ENCODE results near the gene LRRC34.

LRRC34 gene

DNA sequence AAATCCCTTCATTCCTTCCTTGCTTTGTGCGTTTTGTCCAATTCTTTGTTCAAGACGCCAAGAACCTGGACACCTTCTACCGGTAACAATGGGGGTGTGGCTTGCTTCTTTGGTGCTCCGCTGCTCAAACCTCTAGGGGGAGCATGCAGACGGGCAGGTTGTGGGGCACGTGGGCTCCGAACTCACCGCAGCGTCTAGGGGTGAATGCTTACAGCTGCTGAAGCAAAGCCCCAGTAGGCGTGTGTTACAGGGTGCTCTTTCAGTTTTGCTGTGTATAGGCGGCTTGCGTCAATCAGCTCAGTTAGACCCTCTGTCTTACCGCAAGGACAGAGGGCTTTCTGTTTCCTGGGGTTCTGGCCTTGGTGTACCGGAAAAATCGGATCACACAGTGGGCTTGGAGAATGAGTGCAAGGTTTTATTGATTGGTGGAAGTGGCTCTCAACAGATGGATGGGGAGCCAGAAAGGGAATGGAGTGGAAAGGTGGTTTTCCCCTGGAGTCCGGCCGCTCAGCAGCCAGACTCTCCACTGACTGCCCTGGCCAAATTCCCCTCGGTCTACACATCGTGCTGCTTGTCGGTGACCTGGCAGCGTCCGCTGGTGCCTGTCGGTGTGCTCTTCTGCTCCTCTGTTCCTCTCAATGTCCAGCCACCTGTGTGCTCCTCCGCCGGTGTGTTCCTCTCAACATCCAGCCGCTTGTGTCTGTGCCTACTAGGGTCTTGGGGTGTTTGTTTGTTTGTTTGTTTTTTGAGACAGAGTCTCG lies 1.2 kb upstream of the LRRC34 start:
- peak; percentile 82 to 90 for DNase-seq

DNA sequence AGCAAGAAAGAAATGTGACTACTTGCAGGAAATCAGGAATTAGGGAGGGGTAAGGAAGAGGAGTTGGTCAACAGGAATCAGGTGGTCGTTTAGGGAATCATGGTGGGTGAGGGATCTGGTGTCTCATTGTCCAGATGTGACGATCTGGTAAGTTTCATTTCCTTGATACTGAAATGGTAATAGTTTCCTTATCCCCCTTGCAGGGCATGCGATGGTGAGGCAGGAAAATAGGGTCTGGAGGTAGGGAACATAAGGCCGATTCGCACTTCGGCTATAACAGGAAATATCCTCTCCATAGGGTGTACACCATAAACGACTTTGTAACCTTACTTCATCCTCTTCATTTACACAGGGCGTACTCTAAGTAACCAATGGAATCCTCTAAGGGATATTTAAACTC lies 574 bp upstream of the LRRC34 start:
- peak in 1 of 2 experiments; percentile 51 for DNase-seq

DNA sequence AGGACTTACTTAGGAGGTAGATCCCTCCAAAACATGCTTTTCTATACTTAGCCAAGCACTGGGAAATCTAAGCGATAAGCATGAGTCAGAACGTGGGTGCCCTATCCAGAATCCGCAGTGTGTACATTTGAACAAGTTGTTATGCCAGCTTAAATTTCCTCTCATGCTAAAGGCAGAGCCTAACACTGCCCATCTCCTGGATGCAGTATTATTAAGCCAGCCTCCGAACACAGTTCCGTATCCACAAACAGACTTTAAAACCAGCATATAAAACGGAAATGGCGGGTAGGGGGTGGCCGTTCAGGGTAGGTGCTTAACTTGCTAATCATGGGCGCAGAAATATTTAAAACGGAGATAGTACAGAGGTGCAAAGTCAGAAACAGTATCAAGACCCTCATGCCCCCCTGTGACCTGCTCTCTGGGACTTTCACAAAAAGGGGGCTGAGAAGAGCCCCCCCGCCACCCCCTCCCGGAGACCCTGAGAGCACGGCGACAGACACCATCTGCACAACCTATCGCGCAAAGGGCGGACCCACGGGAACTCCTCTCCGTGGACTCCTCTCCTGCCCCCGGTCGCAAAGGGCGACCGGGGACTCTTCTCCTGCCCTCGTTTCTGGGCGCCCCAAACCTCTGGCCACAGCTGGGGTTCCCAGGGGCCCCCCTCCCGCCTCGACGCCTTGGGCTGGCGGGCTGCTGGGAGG lies 923 bp downstream of the LRRC34 start:
- peak; percentile 35 to 62 for DNase-seq

DNA sequence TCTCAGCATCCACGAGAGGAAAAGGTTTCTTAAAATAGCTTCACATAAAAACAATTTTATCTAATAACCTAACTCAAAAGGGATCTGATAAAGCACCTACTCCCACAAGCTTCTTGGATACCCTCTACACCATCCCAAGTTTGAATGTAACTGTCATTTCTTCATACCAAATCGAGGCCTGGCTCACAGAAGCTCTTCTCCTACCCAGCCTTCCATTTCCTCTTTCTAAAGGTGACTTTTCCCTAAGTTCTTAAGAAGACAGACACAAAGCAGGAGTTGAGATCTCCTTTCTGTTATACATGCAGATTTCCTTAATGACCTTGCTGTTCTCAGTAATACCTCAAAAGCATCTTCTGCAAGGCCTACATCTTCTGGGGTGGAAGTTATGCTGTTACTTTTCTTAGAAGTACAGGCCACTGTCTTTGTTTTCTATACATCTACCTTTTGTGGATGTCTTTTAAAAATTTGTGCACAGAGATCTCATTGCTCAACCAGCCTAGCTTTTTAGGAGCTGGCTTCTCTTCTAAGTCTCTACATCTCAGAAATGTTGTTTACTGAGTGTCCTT lies 3.4 kb downstream of the LRRC34 start:
- DNase-seq: no peak

DNA sequence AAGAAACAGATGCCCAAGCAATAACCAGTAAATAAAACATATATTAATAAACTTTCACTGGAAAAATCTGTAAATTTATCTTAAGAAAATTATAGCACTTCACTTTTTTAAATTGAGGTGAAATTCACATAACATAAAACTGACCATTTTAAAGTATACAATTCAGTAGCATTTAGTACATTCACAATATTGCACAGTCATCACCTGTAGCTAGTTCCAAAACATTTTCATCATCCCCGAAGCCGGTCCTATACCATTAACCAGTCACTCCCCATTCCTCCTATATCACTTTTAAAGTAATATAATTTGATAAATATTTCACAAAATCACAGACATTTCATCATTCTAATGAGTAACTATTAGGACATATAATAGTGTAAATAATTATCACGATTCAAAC lies 8.0 kb downstream of the LRRC34 start:
- no peak for DNase-seq

DNA sequence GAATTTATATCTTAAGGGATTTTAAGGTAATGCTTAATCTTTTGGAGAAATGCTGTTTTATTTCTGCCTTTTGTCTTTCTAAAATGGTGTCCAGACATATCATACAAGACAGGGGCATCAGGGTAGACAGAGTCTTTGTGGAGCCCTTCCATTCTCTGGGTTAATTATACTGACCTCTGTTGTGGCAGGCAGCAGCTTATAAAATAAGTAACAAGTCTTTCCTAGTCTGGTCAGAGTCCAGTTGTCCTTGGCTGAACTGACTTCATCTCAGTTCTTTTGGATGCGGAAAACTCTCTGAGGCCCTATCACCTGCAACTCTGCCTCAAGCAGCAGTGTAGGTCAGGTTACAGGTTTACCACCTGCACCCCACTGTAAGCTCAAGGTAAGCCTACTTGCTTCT lies 20.3 kb downstream of the LRRC34 start:
- no peak for DNase-seq

DNA sequence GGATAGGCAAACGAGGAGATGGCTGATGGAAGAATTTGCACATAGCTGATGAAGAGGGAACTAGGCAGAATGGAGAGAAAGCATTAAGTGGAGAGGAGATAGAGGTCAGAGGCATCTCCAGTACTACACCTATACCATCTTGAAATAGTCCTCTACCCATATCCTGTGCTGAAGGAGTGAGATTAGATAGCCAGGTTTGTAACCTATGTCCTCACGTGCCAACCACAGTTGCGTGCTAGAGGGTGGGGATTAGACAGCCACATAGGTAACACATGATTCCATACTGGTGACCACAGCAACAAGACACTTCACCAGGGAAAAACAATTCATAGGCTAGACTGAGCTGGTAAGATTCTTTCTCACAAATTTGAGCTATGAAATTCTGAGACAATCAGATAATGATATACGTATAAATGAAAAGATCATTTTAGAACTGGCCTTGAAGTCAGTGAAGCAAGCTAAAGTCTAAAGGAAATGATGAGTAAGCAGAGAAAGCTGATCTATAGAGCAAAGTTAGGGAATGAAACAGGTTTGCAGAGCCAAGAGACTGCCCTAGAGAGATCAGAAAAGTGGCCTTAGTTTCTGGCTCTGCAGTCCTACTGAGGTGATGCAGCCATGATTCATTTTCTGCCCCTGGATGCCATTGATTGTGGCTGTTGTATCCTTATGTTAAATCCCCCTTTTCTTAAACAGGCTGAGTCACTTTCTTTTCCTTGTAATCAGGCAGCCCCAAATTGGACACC lies 21.8 kb downstream of the LRRC34 start:
- DNase-seq: no peak

DNA sequence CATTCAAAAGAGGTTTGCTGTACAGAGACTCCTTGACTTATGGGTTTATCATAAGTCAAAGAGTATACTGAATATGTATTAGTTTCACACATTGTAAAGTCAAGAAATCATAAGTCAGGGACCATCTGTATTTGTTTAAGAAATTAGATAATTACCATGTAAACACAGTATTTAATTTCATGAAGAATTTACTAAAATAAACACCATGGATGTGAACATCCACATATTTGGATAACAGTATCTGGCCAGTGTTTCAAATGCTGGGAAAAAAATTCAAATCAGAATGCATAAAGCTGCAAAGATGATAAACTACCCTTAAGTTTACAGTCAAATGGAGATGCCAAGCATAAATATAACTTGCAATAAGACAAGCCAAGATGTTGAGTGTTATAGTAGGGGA lies 22.5 kb downstream of the LRRC34 start:
- no peak for DNase-seq

DNA sequence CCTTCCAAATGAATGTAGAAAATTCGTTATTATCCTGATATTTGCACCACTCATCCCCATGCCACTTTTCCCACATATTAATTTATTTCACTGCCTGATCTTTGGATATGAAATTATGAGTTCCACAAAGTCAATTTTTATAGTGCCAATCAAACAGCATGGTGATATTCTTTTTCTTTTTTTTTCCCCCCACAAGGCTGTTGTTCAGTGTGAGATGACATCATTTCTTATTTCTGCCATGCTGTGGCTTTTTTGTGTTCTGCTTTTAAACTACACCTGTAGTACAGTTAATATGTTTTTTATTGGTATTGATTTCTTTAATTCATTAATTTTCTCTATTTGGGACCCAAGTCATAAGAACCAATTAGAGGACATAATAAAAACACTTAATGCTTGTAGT lies 24.9 kb downstream of the LRRC34 start:
- no peak for DNase-seq

DNA sequence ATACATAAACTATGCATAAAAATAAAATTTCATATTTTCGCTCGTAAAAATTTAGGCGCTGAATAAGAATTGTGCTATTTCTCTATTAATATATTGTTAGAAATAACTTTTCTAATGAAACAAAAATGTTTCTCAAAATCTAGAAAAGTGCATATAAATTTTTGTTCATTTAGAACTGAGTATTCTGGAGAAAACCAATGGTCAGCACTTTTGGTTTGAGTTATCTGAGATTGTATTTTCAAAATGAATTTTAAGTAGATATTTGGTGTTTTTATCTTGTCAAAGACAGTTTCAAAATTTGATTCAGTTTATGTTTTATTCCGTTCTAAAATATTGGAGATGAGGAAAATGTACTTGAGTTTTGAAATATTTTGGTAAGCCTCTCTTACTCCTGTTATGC lies 25.6 kb downstream of the LRRC34 start:
- DNase-seq: no peak

DNA sequence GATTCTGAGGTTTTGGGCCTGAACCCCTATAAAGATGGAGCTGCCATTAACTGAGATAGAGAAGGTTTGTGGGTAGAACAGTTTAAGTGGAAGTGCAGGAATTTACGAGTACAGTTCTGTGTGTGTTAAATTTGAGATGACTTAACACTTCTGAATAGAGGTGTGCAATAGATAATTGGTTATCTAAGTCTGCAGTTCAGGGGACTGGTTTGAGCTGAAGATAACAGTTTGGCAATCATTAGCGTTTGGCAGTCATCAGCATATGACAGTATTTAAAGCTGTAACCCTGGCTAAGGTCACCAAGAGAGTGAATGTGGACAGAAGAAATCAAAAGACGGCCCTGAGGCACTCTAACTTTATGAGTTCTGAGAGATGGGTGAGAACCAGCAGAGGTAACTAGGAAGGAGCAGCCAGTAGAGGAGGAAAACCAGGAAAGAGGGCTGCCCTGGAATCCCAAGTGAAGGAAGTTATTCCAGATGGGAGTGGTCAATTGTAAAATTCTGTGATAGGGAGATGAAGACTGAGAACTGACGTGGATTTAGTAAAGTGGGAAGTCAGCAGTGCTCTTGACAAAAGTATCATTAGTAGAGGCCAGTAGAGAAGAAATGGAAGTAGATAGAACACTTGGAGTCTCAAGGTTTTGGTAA lies 31.4 kb downstream of the LRRC34 start:
- no peak for DNase-seq

DNA sequence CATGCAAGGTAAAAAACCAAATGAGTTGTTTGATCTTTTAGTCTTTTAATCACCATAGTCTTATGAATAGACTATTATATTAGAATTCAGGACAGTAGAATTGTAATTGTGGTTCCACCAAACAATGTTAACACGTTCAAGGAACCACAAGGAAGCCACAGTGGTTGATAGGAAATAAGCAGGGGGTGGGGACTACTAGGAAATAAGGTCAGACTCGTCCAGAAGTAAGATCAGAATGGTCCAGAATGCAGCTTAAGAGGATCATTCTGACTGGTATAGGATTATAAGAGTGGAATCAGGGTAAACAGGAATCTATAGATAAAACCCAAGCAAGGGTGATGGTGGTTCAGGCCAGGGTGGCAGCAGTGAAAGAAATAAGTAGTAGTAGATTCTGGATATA lies 32.0 kb downstream of the LRRC34 start:
- no peak for DNase-seq

DNA sequence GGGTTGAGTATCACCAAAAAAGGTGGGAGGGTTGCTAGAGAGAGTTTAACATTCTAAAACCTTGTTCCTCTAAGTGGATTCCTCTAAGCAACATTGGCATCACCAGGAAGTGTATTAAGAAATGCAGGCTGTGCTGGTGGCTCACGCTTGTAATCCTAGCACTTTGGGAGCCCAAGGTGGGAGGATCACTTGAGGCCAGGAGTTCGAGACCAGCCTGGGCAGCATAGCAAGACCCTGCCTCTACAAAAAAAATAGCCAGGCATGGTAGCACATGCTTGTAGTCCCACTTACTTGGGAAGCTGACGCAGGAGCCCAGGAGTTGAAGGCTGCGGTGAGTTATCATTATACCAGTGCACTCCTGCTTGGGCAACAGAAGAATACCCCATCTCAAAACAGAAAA lies 34.9 kb downstream of the LRRC34 start:
- DNase-seq: no peak

DNA sequence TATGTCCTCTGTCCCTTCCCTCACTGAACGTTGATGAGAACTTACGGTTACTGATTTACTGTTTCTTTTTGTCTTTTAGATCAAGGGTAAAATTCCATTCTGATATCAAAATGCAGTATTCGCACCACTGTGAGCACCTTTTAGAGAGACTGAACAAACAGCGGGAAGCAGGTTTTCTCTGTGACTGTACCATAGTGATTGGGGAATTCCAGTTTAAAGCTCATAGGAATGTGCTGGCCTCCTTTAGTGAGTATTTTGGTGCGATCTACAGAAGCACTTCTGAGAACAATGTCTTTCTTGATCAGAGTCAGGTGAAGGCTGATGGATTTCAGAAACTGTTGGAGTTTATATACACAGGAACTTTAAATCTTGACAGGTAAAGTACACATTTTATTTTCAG lies 38.5 kb downstream of the LRRC34 start:
- DNase-seq: no peak

DNA sequence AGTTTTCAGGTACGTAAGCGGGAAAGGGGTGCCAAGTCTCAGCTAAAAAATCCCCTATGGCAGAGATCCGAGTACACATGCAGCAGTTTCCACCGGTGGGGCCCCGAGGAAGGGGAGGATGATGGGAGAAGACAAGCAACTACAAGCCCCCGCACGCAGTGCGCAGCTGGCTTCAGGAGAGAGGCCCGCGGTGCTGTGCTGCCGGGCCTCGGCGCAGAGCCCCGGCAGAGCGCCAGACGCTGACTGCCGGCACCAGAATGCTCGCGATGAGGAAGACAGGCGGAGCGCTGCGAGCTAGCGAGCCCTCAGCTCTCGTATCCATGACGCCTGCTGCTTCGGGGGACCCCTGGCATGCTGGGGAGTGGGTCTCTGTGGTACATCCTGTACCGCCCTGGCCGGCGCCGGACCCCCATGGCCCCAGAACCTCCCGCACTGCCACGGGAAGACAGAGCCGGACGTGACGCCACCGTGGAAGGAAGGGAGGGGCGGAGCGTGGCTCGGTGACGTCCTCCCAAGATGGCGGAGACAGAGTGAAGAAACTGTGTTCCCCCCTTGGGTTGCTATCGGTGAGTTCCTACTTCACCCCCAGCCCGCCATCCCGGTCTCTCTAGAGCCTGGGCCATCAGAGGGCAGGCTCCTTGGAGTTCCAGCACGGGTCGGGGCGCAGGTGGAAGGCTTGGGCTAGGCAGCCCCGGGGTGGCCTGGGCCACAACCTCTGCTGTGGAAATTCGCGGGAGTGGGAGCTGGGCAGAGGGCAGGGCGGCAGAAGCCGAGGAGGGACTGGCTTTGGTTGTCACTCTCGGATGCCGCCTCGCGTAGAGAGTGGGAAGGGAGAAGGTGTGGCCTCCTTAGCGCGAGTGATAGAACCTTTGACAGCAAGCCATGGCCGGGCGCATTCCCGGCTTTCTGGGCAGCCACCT lies 39.5 kb downstream of the LRRC34 start, which contains the start of gene MYNN:
MYNN (plus strand) TSS at position 500 of the 920 bp plus-strand sequence. CDS start 900 bp downstream, outside the sequence.
- DNase-seq: peak; percentile 96

DNA sequence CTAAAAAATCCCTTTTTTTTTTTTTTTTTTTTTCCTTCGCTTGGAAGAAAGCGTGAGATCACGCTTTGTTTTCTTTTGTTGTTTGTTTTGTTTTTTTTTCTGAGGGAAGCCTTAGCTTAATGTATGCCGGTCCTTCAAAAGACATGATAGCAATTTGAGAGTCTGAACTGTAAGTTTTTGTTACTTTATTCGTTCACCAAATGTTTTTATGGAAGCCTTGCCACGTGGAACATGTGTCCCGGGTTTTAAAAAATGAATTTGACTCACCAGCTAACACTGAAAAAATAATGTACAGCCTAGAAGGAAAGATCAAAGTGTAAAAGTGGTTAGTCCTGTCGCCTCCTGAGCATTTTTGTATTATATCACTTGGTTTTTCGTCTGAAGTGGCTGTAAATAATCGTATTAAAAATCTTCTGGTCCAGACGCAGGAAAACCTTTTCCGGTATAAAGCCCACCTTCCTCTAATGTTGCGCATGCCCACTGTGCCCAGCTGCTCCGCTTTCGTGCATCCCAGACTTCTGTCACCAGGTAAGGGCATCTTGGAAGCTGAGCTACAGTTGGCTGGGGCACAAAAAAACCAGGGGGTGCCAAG lies 40.3 kb downstream of the LRRC34 start:
- DNase-seq: peak; percentile 92 to 96

DNA sequence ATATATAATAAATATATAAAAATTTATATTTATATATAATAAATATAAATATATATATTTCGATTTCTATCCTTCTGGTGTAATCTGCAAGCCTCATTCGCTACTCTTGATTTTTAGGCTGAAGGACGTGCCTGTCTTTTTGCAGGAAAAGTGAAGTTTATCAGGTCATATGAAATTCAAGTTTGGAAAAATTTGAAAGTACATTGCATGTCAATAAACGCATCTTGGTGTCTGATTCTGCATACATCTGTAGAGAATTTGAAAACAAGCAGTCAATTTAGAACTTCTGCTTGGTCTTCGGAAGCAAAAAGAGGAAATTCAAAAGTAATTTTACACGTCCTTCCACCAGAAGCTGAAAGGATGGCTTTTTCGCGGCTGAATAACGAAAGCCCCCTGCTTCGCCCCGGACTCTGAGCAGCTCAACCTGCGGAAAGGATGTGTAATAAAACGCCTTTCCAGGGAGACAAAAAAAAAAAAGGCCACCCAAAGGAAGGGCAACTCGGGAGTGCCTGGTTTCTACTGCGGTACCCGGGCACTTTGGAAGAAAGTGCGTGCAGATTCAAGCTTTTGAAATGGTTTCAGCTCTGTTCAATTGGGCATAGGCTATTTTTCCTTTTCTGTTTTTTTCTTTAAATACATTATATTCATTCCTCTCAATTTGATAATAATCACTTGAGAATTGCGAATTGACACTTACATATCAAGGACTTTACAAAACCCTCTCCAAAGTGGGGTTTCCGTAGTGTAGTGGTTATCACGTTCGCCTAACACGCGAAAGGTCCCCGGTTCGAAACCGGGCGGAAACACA lies 41.0 kb downstream of the LRRC34 start:
- DNase-seq: peak; percentile 91 to 94

DNA sequence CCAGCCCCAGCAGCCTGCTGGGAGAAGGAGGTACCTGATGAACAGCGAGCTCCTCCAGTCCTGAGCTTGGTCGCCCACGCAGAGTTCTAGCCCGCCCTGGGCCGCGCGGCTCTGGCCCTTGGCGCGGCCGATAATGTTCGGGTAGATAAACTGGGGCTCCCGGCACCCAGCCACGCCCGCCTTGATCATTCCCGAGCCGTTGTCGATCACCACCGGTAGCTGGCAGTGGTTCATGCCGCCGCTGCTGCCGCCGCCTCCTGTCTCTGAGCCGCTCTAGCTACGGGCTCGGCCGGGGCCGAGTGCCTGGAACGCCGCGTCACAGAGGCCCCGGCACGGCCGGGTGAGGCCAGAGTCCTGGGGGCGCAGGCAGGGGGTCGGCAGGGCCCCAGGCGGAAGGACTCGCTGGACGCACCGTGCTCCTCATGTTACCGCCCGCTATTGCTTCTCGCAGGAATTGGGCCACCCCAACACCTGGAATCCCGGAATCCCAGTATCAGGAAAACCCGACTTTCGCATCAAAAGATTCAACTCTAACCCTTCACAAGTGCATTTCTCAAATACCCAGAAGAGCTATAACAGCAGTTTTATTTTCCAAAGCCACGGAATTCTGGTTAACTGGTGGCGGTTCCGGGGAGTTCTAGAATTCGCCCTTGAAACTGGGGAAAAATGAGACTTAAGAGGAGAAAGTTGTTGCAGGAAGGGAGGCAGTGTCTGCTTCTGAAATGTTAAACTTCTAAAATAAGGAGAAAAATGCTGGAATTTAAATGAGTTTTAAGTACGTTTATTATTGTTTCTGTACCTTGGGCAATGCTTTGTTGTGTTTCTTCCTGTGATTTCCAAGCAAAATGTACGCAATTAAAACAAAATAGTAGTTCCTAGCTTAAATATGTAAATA lies 43.2 kb downstream of the LRRC34 start, which contains the start of gene ACTRT3:
ACTRT3 (minus strand) TSS at position 275 of the 895 bp plus-strand sequence; CDS start at position 234, 41 bp downstream.
- DNase-seq: no peak
